Activated CD4-positive, alpha-beta T cell treated with anti-CD3 and anti-CD28 coated beads for 24 hours (primary cell): Measurements from ENCODE around the gene GTF2F1.
"Not testable (repeated sequence)": the region's sequence is repeated elsewhere in the genome, so short reads cannot be mapped to it uniquely, and the experiment has no call there.

Experiments
- DNase-seq, 2 donors: peaks; one replicate each; pipeline ENCODE4 v3.0.0-alpha.2; 2020; ENCODE audit warnings: low read depth in 2 of 2

The GTF2F1 gene

GRCh38 chr19:6393074-6393982 is at the start of gene GTF2F1:
Gene GTF2F1 (minus strand): TSS chr19:6393164. CDS start chr19:6392995, 169 bp downstream.
- peak; percentile 87 to 89 for DNase-seq

- no peak for DNase-seq
Measured at GRCh38 chr19:6442087-6442688, 49.2 kb upstream of the GTF2F1 start.

- no peak for DNase-seq
Measured at GRCh38 chr19:6440905-6441304, 47.9 kb upstream of the GTF2F1 start.

GRCh38 chr19:6439743-6440142 is 46.8 kb upstream of the GTF2F1 start:
- no peak for DNase-seq

GRCh38 chr19:6433663-6434062 is 40.7 kb upstream of the GTF2F1 start, which contains the start of gene SLC25A41:
Gene SLC25A41 (minus strand): TSS chr19:6433763. CDS start chr19:6433693, 70 bp downstream.
- DNase-seq: no peak

GRCh38 chr19:6433165-6433564 is 40.2 kb upstream of the GTF2F1 start:
- no peak for DNase-seq

- no peak for DNase-seq
Measured at GRCh38 chr19:6431891-6432290, 38.9 kb upstream of the GTF2F1 start.

GRCh38 chr19:6429419-6430221 is 36.7 kb upstream of the GTF2F1 start:
- DNase-seq: no peak

- not testable (repeated sequence) for DNase-seq
Measured at GRCh38 chr19:6428692-6429418, 35.9 kb upstream of the GTF2F1 start.

GRCh38 chr19:6427131-6427530 is 34.2 kb upstream of the GTF2F1 start:
- no peak for DNase-seq

GRCh38 chr19:6425732-6426620 is 33.0 kb upstream of the GTF2F1 start:
- no peak for DNase-seq

GRCh38 chr19:6424939-6425731 is 32.2 kb upstream of the GTF2F1 start:
- DNase-seq: peak; percentile 98

- peak in 1 of 2 donors; percentile 26 for DNase-seq
Measured at GRCh38 chr19:6424195-6424938, 31.4 kb upstream of the GTF2F1 start, which contains the start of gene KHSRP. Gene KHSRP (minus strand): TSS chr19:6424811. CDS start chr19:6424701, 110 bp downstream.

GRCh38 chr19:6423499-6424194 is 30.7 kb upstream of the GTF2F1 start:
- DNase-seq: no peak

- no peak for DNase-seq
Measured at GRCh38 chr19:6421075-6422014, 28.4 kb upstream of the GTF2F1 start.

- DNase-seq: no peak
Measured at GRCh38 chr19:6418562-6418932, 25.6 kb upstream of the GTF2F1 start.
